Stimulated activated CD8-positive, alpha-beta memory T cell treated with anti-CD3 and anti-CD28 coated beads, Interleukin-4, amount 100 ng/mL, for 24 hours (primary cell): ENCODE measurements around the gene IGF2BP1.
"Not testable (repeated sequence)": the region's sequence is repeated elsewhere in the genome, so short reads cannot be mapped to it uniquely, and the experiment has no call there.

ENCODE experiments used
- DNase-seq: peaks from one replicate; pipeline ENCODE4 v3.0.0-alpha.2; 2020; ENCODE audit warnings: low read depth

Gene IGF2BP1

DNA sequence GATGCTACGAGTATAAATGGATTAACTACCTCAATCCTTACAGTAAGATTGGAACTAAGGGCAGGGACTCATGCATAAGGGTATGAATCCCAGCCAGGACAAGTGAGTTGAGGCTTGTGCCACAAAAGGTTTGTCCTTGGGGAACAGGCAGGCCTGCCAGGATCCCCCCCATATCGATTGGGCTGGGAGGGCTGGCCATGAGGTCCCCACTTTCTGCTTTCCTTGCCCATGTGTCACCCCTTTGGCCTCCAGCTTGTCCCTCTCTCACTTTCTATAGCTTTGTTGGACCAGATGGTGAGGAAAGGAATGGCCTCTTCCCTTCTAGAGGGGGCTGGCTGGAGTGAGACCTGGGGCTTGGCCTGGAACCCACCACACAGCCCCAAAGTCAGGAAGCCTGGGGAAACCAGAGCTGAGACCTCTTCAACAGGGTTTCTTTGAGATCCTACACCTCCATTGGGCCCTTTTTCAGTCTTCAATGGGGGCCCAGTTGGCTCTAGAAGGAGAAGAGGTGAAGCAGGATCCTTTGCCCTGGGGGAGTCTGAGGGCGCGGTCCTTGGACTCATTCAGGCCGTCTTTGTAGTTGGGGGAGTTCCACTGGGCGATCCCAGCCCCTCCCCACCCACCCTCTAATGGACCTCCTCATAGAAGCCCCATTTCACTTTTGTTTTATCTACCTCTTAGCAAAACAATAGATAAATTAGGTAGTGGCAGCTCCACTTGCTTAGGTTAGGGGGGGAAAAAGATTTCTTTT, 57.3 kb downstream of the IGF2BP1 start:
- no peak for DNase-seq

- DNase-seq: no peak
These were observed 58.2 kb downstream of the IGF2BP1 start for GRCh38 chr17:49055181-49055927.

DNA sequence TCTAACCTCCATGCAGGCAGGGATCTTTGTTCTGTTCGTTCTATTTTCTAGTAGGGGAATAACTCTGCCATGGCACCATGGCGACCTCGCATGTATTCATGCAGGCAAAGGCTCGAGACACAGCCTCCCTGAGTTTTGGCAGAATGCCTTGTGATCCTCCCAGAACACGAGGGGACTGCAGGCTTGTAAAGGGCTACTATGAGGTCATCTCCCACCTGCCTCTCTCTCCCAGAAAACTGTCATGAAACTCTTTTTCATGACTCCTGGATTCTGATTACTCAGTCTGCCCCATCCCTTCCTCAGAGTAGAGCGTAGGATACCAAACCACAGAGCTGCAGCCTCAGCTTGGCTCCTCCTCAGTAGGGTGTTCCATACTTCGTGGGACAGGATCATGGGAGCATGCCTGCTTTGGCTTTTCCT, 64.3 kb downstream of the IGF2BP1 start:
- DNase-seq: no peak

- DNase-seq: no peak
These were observed 66.5 kb downstream of the IGF2BP1 start for GRCh38 chr17:49063652-49064051.

DNA sequence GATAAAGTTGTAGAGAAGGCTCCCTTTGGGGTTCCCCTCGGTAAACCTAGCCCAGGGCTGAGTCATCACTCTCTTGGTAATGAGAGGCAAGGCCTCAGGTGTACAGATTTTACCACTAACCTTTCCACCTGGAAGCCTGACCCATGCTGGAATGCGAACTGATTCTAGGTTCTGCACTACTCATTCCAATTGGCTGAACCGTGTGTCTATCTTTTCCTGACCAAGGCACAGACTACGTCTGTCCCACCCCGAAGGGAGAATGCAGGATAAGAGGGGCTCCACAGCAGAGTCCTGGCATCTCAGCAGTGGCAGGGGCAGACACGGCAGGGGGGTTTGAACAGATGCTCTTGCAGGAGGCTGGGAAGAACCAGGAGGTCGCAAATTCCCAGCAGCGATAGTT, 70.0 kb downstream of the IGF2BP1 start:
- no peak for DNase-seq

GRCh38 chr17:49069585-49070273, 72.5 kb downstream of the IGF2BP1 start:
- no peak for DNase-seq

- no peak for DNase-seq
These were observed 73.9 kb downstream of the IGF2BP1 start for GRCh38 chr17:49071106-49071505.

DNA sequence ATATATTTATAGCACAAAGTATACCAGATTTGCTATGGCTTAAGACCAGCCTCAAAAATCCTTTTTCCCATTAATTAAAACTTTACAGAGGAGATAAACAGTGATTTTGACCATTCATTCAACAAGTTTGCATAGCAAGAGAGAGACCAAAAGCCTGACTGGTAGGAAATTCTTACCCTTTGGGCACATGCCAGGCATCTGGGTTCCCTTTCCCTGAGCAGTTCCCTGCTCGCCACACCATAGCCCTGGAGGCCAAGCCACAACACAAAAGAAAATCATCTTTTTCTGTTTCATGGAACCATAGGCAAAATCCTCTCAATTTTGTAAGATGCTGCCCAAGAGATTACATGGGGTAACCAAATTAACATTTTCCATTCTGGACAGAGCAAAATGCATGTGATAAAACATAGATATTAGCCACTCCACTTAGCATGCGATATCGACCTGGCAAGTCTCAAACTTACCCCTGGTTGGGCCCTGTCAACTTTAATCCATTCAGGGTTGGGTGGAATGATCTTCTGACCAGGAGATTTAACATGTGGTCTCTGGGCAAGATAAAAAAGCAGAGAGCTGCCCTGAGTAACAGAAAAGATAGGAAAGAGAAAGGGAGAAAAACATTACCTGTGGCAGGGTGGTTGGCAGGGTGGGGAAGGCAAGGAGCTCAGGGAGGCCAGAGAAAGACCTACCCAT, 77.8 kb downstream of the IGF2BP1 start:
- DNase-seq: no peak

GRCh38 chr17:49076573-49077384, 79.6 kb downstream of the IGF2BP1 start:
- no peak for DNase-seq

DNA sequence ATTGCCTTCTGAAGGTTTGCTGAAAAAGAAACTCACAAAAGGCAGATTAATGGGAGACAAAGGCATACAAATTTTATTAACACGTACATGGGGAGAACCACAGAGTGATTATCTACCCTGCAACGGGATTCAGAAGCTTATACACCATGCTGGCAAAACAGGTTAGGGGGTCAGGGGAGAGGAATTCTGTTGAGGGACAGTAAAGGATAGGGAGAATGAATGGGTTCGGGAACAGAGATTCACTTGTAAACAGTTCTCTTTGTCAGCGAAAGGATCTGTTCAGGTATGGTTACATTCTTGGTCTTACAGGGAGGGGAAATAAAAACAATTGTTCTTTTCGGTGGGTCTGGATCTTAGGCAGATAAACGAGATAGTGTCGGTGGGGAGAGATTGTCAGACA, 81.1 kb downstream of the IGF2BP1 start:
- DNase-seq: no peak

DNA sequence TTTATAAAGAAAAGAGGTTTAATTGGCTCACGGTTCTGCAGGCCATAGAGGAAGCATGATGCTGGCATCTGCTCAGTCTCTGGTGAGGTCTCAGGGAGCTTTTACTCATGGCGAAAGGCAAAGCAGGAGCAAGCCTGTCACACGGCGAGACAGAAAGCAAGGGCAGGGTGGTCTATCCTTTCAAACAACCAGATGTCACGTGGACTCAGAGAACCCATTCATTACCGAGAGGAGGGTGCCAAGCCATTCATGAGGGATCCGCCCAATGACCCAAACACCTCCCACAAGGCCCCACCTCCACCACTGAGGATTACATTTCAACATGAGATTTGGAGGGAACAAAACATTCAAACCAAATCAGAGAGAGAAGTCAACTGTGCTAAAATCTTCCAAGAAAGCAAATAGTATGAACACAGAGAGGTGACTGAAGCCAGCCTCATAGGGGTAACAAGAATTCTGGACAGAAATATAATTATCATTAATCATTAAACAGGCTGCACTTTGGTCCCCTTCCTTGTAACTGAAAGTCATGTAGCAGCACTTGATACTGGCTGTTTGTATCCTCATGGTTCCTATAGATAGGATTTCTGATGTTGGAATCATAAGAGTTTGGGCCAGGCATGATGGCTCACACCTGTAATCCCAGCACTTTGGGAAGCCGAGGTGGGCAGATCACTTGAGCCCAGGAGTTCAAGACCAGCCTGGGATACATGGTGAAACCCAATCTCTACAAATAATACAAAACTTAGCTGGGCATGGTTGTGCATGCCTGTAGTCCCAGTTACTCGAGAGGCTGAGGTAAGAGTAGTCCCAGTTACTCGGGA, 82.9 kb downstream of the IGF2BP1 start:
- no peak for DNase-seq

- DNase-seq: no peak
These were observed 85.0 kb downstream of the IGF2BP1 start for GRCh38 chr17:49082231-49082630.

DNA sequence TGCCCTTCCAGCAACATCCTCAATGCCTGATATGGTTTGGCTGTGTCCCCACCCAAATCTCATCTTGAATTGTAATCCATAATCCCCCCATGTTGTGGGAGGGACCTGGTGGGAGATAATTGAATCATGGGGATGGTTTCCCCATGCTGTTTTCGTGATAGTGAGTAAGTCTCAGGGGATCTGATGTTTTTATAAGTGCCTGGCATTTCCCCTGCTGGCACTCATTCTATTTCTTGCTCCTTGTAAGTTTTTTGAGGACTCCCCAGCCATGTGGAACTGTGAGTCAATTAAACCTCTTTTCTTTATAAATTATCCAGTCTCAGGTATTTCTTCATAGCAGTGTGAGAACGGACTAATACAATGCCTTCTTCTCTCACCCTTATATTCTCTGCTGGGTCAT, 87.9 kb downstream of the IGF2BP1 start:
- not testable (repeated sequence) for DNase-seq

GRCh38 chr17:49085565-49086315, 88.6 kb downstream of the IGF2BP1 start:
- no peak for DNase-seq

- DNase-seq: no peak
These were observed 89.1 kb downstream of the IGF2BP1 start for GRCh38 chr17:49086316-49086605.

DNA sequence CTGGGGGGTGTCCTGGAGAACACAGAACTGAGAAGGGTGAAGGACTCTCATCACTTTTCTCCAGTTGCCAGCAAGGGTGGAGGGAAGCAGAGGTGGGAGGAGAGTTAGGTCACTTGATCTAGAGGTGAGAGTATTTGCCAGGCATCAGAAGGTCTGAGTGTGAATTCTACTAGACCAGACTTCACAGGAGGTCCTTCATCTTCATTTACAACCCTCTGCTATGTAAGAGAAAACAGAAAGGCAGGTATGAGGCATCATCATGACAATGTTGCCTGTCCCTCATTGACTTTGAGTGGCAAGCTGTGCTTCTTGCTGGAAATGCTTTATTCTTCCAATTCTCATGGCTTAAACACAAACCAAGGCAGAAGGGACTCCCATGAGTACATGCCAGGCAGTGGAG, 89.5 kb downstream of the IGF2BP1 start:
- no peak for DNase-seq

DNA sequence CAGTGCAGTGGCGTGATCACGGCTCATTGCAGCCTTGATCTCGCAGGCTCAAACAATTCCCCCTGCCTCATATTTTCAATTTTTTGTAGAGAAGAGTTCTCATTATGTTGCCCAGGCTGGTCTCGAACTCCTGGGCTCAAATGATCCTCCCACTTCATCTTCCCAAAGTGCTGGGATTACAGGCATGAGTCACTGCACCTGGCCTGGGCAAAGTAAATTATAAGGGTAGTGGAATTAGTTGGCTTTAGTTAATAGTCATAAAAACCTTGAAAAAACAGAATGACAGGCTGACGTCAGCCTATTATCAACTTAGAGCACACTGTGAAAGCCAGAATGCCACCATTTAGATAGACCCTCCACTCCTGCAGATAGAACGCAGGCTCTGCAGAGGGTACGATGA, 91.9 kb downstream of the IGF2BP1 start:
- DNase-seq: no peak

DNA sequence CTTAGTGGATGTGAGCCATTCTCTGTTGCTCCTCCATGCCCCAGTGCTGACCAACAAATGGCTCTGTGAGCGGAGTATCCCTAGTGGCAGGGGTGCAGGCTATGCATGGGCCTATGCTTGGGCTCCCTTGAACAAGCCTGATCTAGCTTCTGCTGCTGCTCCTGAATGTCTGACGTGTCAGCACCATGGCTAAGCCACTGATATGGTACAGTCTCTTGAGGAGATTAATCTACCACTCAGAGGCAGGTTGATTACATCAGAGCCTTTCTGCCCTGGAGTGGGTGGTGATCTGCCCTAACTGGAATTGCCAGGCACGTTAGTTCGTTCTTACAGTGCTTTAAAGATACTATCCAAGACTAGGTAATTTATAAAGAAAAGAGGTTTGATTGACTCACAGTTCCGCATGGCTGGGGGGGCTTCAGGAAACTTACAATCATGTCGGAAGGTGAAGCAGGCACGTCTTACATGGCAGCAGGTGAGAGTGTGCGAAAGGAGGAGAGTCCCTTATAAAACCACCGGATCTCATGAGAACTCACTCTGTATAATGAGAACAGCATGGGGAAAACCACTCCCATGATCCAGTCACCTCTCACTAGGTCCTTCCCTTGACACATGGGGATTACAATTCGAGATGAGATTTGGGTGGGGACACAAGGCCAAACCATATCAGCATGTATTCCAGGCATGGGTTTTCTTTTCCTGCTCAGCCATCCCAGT, 93.9 kb downstream of the IGF2BP1 start:
- DNase-seq: no peak

DNA sequence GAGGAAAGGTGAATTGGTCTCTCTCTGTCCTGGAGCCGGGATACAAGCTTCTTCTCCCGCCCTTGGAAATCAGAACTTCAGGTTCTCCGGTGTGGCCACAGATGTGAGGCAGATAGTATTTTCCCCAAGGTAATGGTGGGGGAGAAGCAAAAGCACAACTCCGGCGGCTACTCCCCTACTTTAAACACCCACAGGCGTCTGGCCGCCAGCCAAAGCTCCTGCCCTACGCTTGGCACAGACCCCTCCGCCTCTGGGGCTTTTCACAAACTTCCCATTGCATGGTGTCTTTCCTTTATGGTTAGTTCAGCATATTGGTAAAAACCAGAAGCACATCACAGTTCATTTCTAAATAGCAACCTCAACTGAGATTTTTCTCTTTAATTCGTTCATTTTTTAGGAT, 95.9 kb downstream of the IGF2BP1 start:
- DNase-seq: no peak
